ENCODE results near the gene TNRC18. TPM values are rescaled to one million over a fixed set of nuclear protein-coding genes. Genes with fewer than 3 reads are reported as not detected.
A peak's percentile ranks its signal among the peaks of the same experiment; 100 is the strongest.
"Not testable (repeated sequence)": the region's sequence is repeated elsewhere in the genome, so short reads cannot be mapped to it uniquely, and the experiment has no call there.

The TNRC18 gene
- total RNA-seq, 2 experiments from 2014 or later: 51.9 to 57.2 TPM

GRCh38 chr7:5361446-5362127 is 62.0 kb downstream of the TNRC18 start:
- POLR2A ChIA-PET: no interaction called here
- ATAC-seq (ENCODE audit: low read depth): no peak
- no peak overlapping the region for H3K4me3 Mint-ChIP-seq

GRCh38 chr7:5360971-5361370 is 62.7 kb downstream of the TNRC18 start:
- DNase-seq (no peak), ATAC-seq (ENCODE audit: low read depth) (no peak)
- POLR2A ChIA-PET: no interaction called here
- peaks cover 7% of the 10 kb centered on the region for H3K4me1 Mint-ChIP-seq
- no peak overlapping the region for H3K27ac Mint-ChIP-seq
- no peak overlapping the region for H3K4me3 Mint-ChIP-seq
- no peaks in the 10 kb centered on the region for H3K27me3 Mint-ChIP-seq
- peaks cover 12% of the 10 kb centered on the region for H3K36me3 Mint-ChIP-seq
- H3K9me3 Mint-ChIP-seq: no peaks in the 10 kb centered on the region

More at GRCh38 chr7:5361446-5362127, 62.0 kb downstream of the TNRC18 start:
- H3K4me1 Mint-ChIP-seq: peaks cover 8% of the 10 kb centered on the region
- DNase-seq: no peak
- no peak overlapping the region for H3K27ac Mint-ChIP-seq
- no peaks in the 10 kb centered on the region for H3K27me3 Mint-ChIP-seq
- peaks cover 8% of the 10 kb centered on the region for H3K36me3 Mint-ChIP-seq
- H3K9me3 Mint-ChIP-seq: no peaks in the 10 kb centered on the region

- POLR2A ChIA-PET: no interaction called here
- Mint-ChIP-seq H3K36me3 (peaks cover 11% of the 10 kb centered on the region), H3K27ac (no peak overlapping the region), H3K4me3 (no peak overlapping the region), H3K9me3 (no peaks in the 10 kb centered on the region), H3K4me1 (peaks cover 6% of the 10 kb centered on the region), H3K27me3 (no peaks in the 10 kb centered on the region)
- DNase-seq (no peak), ATAC-seq (ENCODE audit: low read depth) (no peak)
Observed at GRCh38 chr7:5360451-5360850, 63.2 kb downstream of the TNRC18 start.

- DNase-seq; H3K9me3 Mint-ChIP-seq; ATAC-seq (ENCODE audit: low read depth); H3K4me3 Mint-ChIP-seq; H3K4me1 Mint-ChIP-seq; H3K27ac Mint-ChIP-seq; H3K27me3 Mint-ChIP-seq; POLR2A ChIA-PET: not testable (repeated sequence)
- H3K36me3 Mint-ChIP-seq: peaks cover 11% of the 10 kb centered on the region
Observed at GRCh38 chr7:5360021-5360420, 63.6 kb downstream of the TNRC18 start.

- H3K36me3 Mint-ChIP-seq: peaks cover 13% of the 10 kb centered on the region
Observed at GRCh38 chr7:5359344-5359743, 64.3 kb downstream of the TNRC18 start.

GRCh38 chr7:5357951-5358350 is 65.7 kb downstream of the TNRC18 start:
- Mint-ChIP-seq H3K4me3 (no peak overlapping the region), H3K27ac (no peak overlapping the region), H3K9me3 (no peaks in the 10 kb centered on the region), H3K36me3 (peaks cover 17% of the 10 kb centered on the region), H3K27me3 (no peaks in the 10 kb centered on the region), H3K4me1 (peaks cover 4% of the 10 kb centered on the region)
- POLR2A ChIA-PET: no interaction called here
- ATAC-seq (ENCODE audit: low read depth): no peak
- no peak for DNase-seq

More at GRCh38 chr7:5359344-5359743, 64.3 kb downstream of the TNRC18 start:
- DNase-seq (no peak), ATAC-seq (ENCODE audit: low read depth) (no peak)
- no peaks in the 10 kb centered on the region for H3K9me3 Mint-ChIP-seq
- POLR2A ChIA-PET: no interaction called here
- H3K4me3 Mint-ChIP-seq: no peak overlapping the region
- peaks cover 7% of the 10 kb centered on the region for H3K4me1 Mint-ChIP-seq
- H3K27me3 Mint-ChIP-seq: no peaks in the 10 kb centered on the region
- H3K27ac Mint-ChIP-seq: no peak overlapping the region

GRCh38 chr7:5356751-5357119 is 66.9 kb downstream of the TNRC18 start:
- H3K4me1 Mint-ChIP-seq: peaks cover 4% of the 10 kb centered on the region
- DNase-seq (no peak), ATAC-seq (ENCODE audit: low read depth) (no peak)
- H3K9me3 Mint-ChIP-seq: no peaks in the 10 kb centered on the region
- POLR2A ChIA-PET: no interaction called here
- H3K36me3 Mint-ChIP-seq: peaks cover 19% of the 10 kb centered on the region
- no peak overlapping the region for H3K27ac Mint-ChIP-seq
- no peak overlapping the region for H3K4me3 Mint-ChIP-seq
- no peaks in the 10 kb centered on the region for H3K27me3 Mint-ChIP-seq

- H3K4me1 Mint-ChIP-seq: peaks cover 4% of the 10 kb centered on the region
- DNase-seq: no peak
- peak overlapping the region; percentile 0 for H3K27ac Mint-ChIP-seq
- no peak for ATAC-seq (ENCODE audit: low read depth)
- no peaks in the 10 kb centered on the region for H3K9me3 Mint-ChIP-seq
- H3K36me3 Mint-ChIP-seq: peaks cover 24% of the 10 kb centered on the region
- no peaks in the 10 kb centered on the region for H3K27me3 Mint-ChIP-seq
- POLR2A ChIA-PET: no interaction called here
- no peak overlapping the region for H3K4me3 Mint-ChIP-seq
Observed at GRCh38 chr7:5354460-5355232, 69.0 kb downstream of the TNRC18 start.

GRCh38 chr7:5352440-5353010 is 71.1 kb downstream of the TNRC18 start:
- POLR2A ChIA-PET: no interaction called here
- no peak overlapping the region for H3K4me3 Mint-ChIP-seq
- H3K27ac Mint-ChIP-seq: no peak overlapping the region
- no peaks in the 10 kb centered on the region for H3K9me3 Mint-ChIP-seq
- H3K4me1 Mint-ChIP-seq: peaks cover 4% of the 10 kb centered on the region
- DNase-seq: no peak
- peaks cover 22% of the 10 kb centered on the region for H3K36me3 Mint-ChIP-seq
- no peak for ATAC-seq (ENCODE audit: low read depth)
- H3K27me3 Mint-ChIP-seq: no peaks in the 10 kb centered on the region

- H3K4me1 Mint-ChIP-seq: peaks cover 4% of the 10 kb centered on the region
- H3K4me3 Mint-ChIP-seq: no peak overlapping the region
- POLR2A ChIA-PET: no interaction called here
Observed at GRCh38 chr7:5351507-5352265, 71.9 kb downstream of the TNRC18 start.

GRCh38 chr7:5350600-5351385 is 72.8 kb downstream of the TNRC18 start:
- no peaks in the 10 kb centered on the region for H3K9me3 Mint-ChIP-seq
- no peaks in the 10 kb centered on the region for H3K27me3 Mint-ChIP-seq
- no peak overlapping the region for H3K4me3 Mint-ChIP-seq
- peaks cover 21% of the 10 kb centered on the region for H3K36me3 Mint-ChIP-seq
- no peak overlapping the region for H3K27ac Mint-ChIP-seq
- POLR2A ChIA-PET: no interaction called here
- DNase-seq: no peak
- H3K4me1 Mint-ChIP-seq: peaks cover 4% of the 10 kb centered on the region
- no peak for ATAC-seq (ENCODE audit: low read depth)

More at GRCh38 chr7:5351507-5352265, 71.9 kb downstream of the TNRC18 start:
- no peak overlapping the region for H3K27ac Mint-ChIP-seq
- H3K36me3 Mint-ChIP-seq: peaks cover 20% of the 10 kb centered on the region
- no peaks in the 10 kb centered on the region for H3K27me3 Mint-ChIP-seq
- no peaks in the 10 kb centered on the region for H3K9me3 Mint-ChIP-seq
- ATAC-seq (ENCODE audit: low read depth): no peak
- DNase-seq: no peak

- DNase-seq (no peak), ATAC-seq (ENCODE audit: low read depth) (no peak)
- POLR2A ChIA-PET: no interaction called here
- Mint-ChIP-seq H3K9me3 (no peaks in the 10 kb centered on the region), H3K36me3 (peaks cover 24% of the 10 kb centered on the region), H3K4me3 (no peak overlapping the region), H3K27ac (no peak overlapping the region), H3K27me3 (no peaks in the 10 kb centered on the region), H3K4me1 (peaks cover 4% of the 10 kb centered on the region)
Observed at GRCh38 chr7:5350174-5350463, 73.5 kb downstream of the TNRC18 start.
